ENCODE results near the gene LENG8. TPM values are rescaled to one million over a fixed set of nuclear protein-coding genes. Genes with fewer than 3 reads are reported as not detected.

The LENG8 gene
- total RNA-seq, 2 donors from 2014 or later, result 282 to 305 TPM

- no peaks in the 10 kb centered on the region for H3K27me3 ChIP-seq (replicated peaks; ENCODE audit: insufficient read depth)
- ATAC-seq (ENCODE audit: insufficient number of reproducible peaks, low FRiP score, low read depth), result no peak
- H3K4me3 ChIP-seq, result no peak overlapping the region
- no peaks in the 10 kb centered on the region for H3K9me3 ChIP-seq
- no peak for TF ChIP-seq CTCF (IDR thresholded peaks at IDR 0.05)
- no peak for DNase-seq (ENCODE audit: low spot score)
- no peaks in the 10 kb centered on the region for H3K36me3 ChIP-seq
- no peaks in the 10 kb centered on the region for H3K4me1 ChIP-seq (ENCODE audit: control insufficient read depth in 1 of 2, low read depth in 2 of 2)
- no peak overlapping the region for H3K27ac ChIP-seq
Observed at GRCh38 chr19:54482889-54483288, 33.9 kb downstream of the LENG8 start.

- no peak for DNase-seq (ENCODE audit: low spot score)
- Histone ChIP-seq H3K27me3 (replicated peaks; ENCODE audit: insufficient read depth) (no peaks in the 10 kb centered on the region), H3K36me3 (no peaks in the 10 kb centered on the region)
Observed at GRCh38 chr19:54484451-54484850, 35.5 kb downstream of the LENG8 start.

GRCh38 chr19:54485851-54486250, 36.9 kb downstream of the LENG8 start:
- Histone ChIP-seq H3K4me3 (no peak overlapping the region), H3K27ac (no peak overlapping the region), H3K9me3 (no peaks in the 10 kb centered on the region), H3K36me3 (no peaks in the 10 kb centered on the region), H3K27me3 (replicated peaks; ENCODE audit: insufficient read depth) (no peaks in the 10 kb centered on the region), H3K4me1 (ENCODE audit: control insufficient read depth in 1 of 2, low read depth in 2 of 2) (no peaks in the 10 kb centered on the region)
- TF ChIP-seq CTCF (IDR thresholded peaks at IDR 0.05), result no peak
- DNase-seq (ENCODE audit: low spot score), result no peak
- ATAC-seq (ENCODE audit: insufficient number of reproducible peaks, low FRiP score, low read depth), result no peak

More at GRCh38 chr19:54484451-54484850, 35.5 kb downstream of the LENG8 start:
- Histone ChIP-seq H3K4me3 (no peak overlapping the region), H3K9me3 (no peaks in the 10 kb centered on the region), H3K27ac (no peak overlapping the region), H3K4me1 (ENCODE audit: control insufficient read depth in 1 of 2, low read depth in 2 of 2) (no peaks in the 10 kb centered on the region)
- TF ChIP-seq CTCF (IDR thresholded peaks at IDR 0.05), result no peak
- no peak for ATAC-seq (ENCODE audit: insufficient number of reproducible peaks, low FRiP score, low read depth)

GRCh38 chr19:54489341-54489740, 40.3 kb downstream of the LENG8 start:
- no peaks in the 10 kb centered on the region for H3K27me3 ChIP-seq (replicated peaks; ENCODE audit: insufficient read depth)
- no peak for ATAC-seq (ENCODE audit: insufficient number of reproducible peaks, low FRiP score, low read depth)

GRCh38 chr19:54489766-54490165, 40.8 kb downstream of the LENG8 start:
- Histone ChIP-seq H3K4me3 (no peak overlapping the region), H3K36me3 (no peaks in the 10 kb centered on the region), H3K9me3 (no peaks in the 10 kb centered on the region), H3K27ac (no peak overlapping the region), H3K4me1 (ENCODE audit: control insufficient read depth in 1 of 2, low read depth in 2 of 2) (no peaks in the 10 kb centered on the region), H3K27me3 (replicated peaks; ENCODE audit: insufficient read depth) (no peaks in the 10 kb centered on the region)
- DNase-seq (ENCODE audit: low spot score), result no peak
- no peak for TF ChIP-seq CTCF (IDR thresholded peaks at IDR 0.05)
- no peak for ATAC-seq (ENCODE audit: insufficient number of reproducible peaks, low FRiP score, low read depth)

More at GRCh38 chr19:54489341-54489740, 40.3 kb downstream of the LENG8 start:
- no peaks in the 10 kb centered on the region for H3K9me3 ChIP-seq
- H3K4me1 ChIP-seq (ENCODE audit: control insufficient read depth in 1 of 2, low read depth in 2 of 2), result no peaks in the 10 kb centered on the region
- H3K4me3 ChIP-seq, result no peak overlapping the region
- no peaks in the 10 kb centered on the region for H3K36me3 ChIP-seq
- no peak for DNase-seq (ENCODE audit: low spot score)
- no peak for TF ChIP-seq CTCF (IDR thresholded peaks at IDR 0.05)
- no peak overlapping the region for H3K27ac ChIP-seq
